Measurements from ENCODE around the gene GPA33. TPM values are rescaled to one million over a fixed set of nuclear protein-coding genes. Genes with fewer than 3 reads are reported as not detected.

GPA33 gene
- total and polyA plus RNA-seq, 4 donors, result 0.26 to 1.5 (median 0.70) TPM

GRCh38 chr1:167054946-167055630 lies 35.1 kb downstream of the GPA33 start:
- no peak overlapping the region for H3K4me3 ChIP-seq
- ATAC-seq (ENCODE audit: insufficient read depth, low FRiP score) (no peak), DNase-seq (no peak)
- no peaks in the 10 kb centered on the region for H3K9me3 ChIP-seq (ENCODE audit: control insufficient read depth in 4 of 4, insufficient read depth in 3 of 4, low read length in 3 of 4)
- TF ChIP-seq, protein P1, sequence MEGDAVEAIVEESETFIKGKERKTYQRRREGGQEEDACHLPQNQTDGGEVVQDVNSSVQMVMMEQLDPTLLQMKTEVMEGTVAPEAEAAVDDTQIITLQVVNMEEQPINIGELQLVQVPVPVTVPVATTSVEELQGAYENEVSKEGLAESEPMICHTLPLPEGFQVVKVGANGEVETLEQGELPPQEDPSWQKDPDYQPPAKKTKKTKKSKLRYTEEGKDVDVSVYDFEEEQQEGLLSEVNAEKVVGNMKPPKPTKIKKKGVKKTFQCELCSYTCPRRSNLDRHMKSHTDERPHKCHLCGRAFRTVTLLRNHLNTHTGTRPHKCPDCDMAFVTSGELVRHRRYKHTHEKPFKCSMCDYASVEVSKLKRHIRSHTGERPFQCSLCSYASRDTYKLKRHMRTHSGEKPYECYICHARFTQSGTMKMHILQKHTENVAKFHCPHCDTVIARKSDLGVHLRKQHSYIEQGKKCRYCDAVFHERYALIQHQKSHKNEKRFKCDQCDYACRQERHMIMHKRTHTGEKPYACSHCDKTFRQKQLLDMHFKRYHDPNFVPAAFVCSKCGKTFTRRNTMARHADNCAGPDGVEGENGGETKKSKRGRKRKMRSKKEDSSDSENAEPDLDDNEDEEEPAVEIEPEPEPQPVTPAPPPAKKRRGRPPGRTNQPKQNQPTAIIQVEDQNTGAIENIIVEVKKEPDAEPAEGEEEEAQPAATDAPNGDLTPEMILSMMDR (IDR thresholded peaks at IDR 0.05; ENCODE audit: control extremely low read depth, extremely low read depth), result no peak
- H3K27me3 ChIP-seq (ENCODE audit: control insufficient read depth in 3 of 3, insufficient read depth in 3 of 3, low read length in 2 of 3), result no peaks in the 10 kb centered on the region
- no peak overlapping the region for H3K27ac ChIP-seq (ENCODE audit: low read depth in 1 of 2, low read length in 1 of 2)
- H3K9ac ChIP-seq (ENCODE audit: insufficient read depth in 1 of 2, low read length in 2 of 2), result no peak overlapping the region
- 77 to 81% methylated on average over 14 of the region's 14 CpGs for whole genome bisulfite sequencing, 2 donors
- no peaks in the 10 kb centered on the region for H3K36me3 ChIP-seq (ENCODE audit: control insufficient read depth in 4 of 4, insufficient read depth in 4 of 4, low read length in 4 of 4)
- peaks cover 0 to 2% (median 0%) of the 10 kb centered on the region in 5 donors for H3K4me1 ChIP-seq (ENCODE audit: control insufficient read depth in 5 of 5, insufficient read depth in 5 of 5, low read length in 5 of 5)

GRCh38 chr1:167054531-167054930 lies 35.6 kb downstream of the GPA33 start:
- no peaks in the 10 kb centered on the region for H3K9me3 ChIP-seq (ENCODE audit: control insufficient read depth in 4 of 4, insufficient read depth in 3 of 4, low read length in 3 of 4)
- TF ChIP-seq, protein P1 (IDR thresholded peaks at IDR 0.05; ENCODE audit: control extremely low read depth, extremely low read depth), result no peak
- WGBS, 2 donors, result 51 to 63% methylated on average over 3 of the region's 3 CpGs
- peaks cover 0 to 2% (median 0%) of the 10 kb centered on the region in 5 donors for H3K4me1 ChIP-seq (ENCODE audit: control insufficient read depth in 5 of 5, insufficient read depth in 5 of 5, low read length in 5 of 5)
- ATAC-seq (ENCODE audit: insufficient read depth, low FRiP score) (no peak), DNase-seq (no peak)
- H3K27ac ChIP-seq (ENCODE audit: low read depth in 1 of 2, low read length in 1 of 2), result no peak overlapping the region
- H3K36me3 ChIP-seq (ENCODE audit: control insufficient read depth in 4 of 4, insufficient read depth in 4 of 4, low read length in 4 of 4), result no peaks in the 10 kb centered on the region
- no peak overlapping the region for H3K4me3 ChIP-seq
- no peak overlapping the region for H3K9ac ChIP-seq (ENCODE audit: insufficient read depth in 1 of 2, low read length in 2 of 2)
- H3K27me3 ChIP-seq (ENCODE audit: control insufficient read depth in 3 of 3, insufficient read depth in 3 of 3, low read length in 2 of 3), result no peaks in the 10 kb centered on the region

DNA sequence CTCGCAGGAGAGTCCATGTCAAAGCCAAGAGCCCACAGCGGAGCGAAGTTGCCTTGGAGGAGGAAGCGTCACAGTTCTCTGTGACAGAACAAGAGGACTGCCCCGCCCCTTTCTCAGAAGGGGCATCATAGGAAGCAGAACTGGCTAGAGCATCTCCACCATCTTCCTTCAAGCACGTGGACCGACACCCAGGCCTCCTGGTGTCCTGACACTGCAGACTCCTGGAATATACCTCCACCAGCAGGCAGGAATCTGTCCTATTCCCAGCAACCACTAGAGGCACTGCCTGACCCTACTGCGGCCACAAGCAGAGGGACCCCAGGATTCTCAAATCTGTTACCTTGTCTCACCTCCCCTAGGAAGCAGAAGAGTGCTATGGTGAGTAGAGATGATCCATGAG lies 37.8 kb downstream of the GPA33 start:
- Histone ChIP-seq H3K9me3 (ENCODE audit: control insufficient read depth in 4 of 4, insufficient read depth in 3 of 4, low read length in 3 of 4) (no peaks in the 10 kb centered on the region), H3K27me3 (ENCODE audit: control insufficient read depth in 3 of 3, insufficient read depth in 3 of 3, low read length in 2 of 3) (no peaks in the 10 kb centered on the region), H3K36me3 (ENCODE audit: control insufficient read depth in 4 of 4, insufficient read depth in 4 of 4, low read length in 4 of 4) (no peaks in the 10 kb centered on the region), H3K4me3 (no peak overlapping the region), H3K27ac (ENCODE audit: low read depth in 1 of 2, low read length in 1 of 2) (no peak overlapping the region), H3K9ac (ENCODE audit: insufficient read depth in 1 of 2, low read length in 2 of 2) (no peak overlapping the region), H3K4me1 (ENCODE audit: control insufficient read depth in 5 of 5, insufficient read depth in 5 of 5, low read length in 5 of 5) (no peaks in the 10 kb centered on the region)
- DNase-seq (no peak), ATAC-seq (ENCODE audit: insufficient read depth, low FRiP score) (no peak)
- 82 to 89% methylated on average over 8 of the region's 8 CpGs for WGBS, 2 donors
- TF ChIP-seq, protein P1 (IDR thresholded peaks at IDR 0.05; ENCODE audit: control extremely low read depth, extremely low read depth), result no peak

DNA sequence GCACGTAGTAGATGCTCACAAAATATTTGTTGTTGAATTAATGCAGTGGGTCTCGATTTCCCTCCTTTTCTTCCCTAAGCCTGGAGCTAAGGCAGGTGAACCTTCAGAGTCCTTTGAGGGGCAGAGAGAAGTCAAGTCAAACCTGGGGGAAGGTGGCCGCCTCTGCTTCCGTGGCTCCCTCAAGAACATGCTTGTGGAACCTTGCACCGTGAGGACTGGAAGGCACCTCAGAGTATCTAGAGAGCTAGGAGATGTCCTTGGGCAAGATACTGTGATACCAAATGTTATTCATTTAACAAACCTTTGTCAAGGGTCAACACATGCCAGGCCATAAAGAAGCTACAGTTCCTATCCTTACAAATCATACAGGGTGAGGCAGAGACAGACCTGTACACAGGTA lies 38.3 kb downstream of the GPA33 start:
- WGBS, 2 donors, result 95 to 96% methylated on average over 5 of the region's 5 CpGs
- Histone ChIP-seq H3K4me1 (ENCODE audit: control insufficient read depth in 5 of 5, insufficient read depth in 5 of 5, low read length in 5 of 5) (no peaks in the 10 kb centered on the region), H3K4me3 (no peak overlapping the region), H3K27me3 (ENCODE audit: control insufficient read depth in 3 of 3, insufficient read depth in 3 of 3, low read length in 2 of 3) (no peaks in the 10 kb centered on the region), H3K9me3 (ENCODE audit: control insufficient read depth in 4 of 4, insufficient read depth in 3 of 4, low read length in 3 of 4) (no peaks in the 10 kb centered on the region), H3K27ac (ENCODE audit: low read depth in 1 of 2, low read length in 1 of 2) (no peak overlapping the region), H3K9ac (ENCODE audit: insufficient read depth in 1 of 2, low read length in 2 of 2) (no peak overlapping the region), H3K36me3 (ENCODE audit: control insufficient read depth in 4 of 4, insufficient read depth in 4 of 4, low read length in 4 of 4) (no peaks in the 10 kb centered on the region)
- ATAC-seq (ENCODE audit: insufficient read depth, low FRiP score) (no peak), DNase-seq (no peak)
- TF ChIP-seq, protein P1 (IDR thresholded peaks at IDR 0.05; ENCODE audit: control extremely low read depth, extremely low read depth), result no peak
